Measurements from ENCODE around the gene SLC34A3. TPM values are rescaled to one million over a fixed set of nuclear protein-coding genes. Genes with fewer than 3 reads are reported as not detected.

SLC34A3 gene
- total RNA-seq, 4 donors from 2014 or later: not detected

GRCh38 chr9:137215196-137215986, 15.3 kb upstream of the SLC34A3 start:
- TF ChIP-seq CTCF (IDR thresholded peaks at IDR 0.05; ENCODE audit: low read depth): no peak

- TF ChIP-seq CTCF (IDR thresholded peaks at IDR 0.05; ENCODE audit: low read depth): no peak
Observed at GRCh38 chr9:137216188-137216965, 14.3 kb upstream of the SLC34A3 start.

- no peak for TF ChIP-seq CTCF (IDR thresholded peaks at IDR 0.05; ENCODE audit: low read depth)
Observed at GRCh38 chr9:137217276-137218211, 13.2 kb upstream of the SLC34A3 start.

GRCh38 chr9:137218212-137218753, 12.4 kb upstream of the SLC34A3 start:
- TF ChIP-seq CTCF (IDR thresholded peaks at IDR 0.05; ENCODE audit: low read depth): no peak

GRCh38 chr9:137218754-137219271, 11.9 kb upstream of the SLC34A3 start:
- TF ChIP-seq CTCF (IDR thresholded peaks at IDR 0.05; ENCODE audit: low read depth): no peak

- no peak for TF ChIP-seq CTCF (IDR thresholded peaks at IDR 0.05; ENCODE audit: low read depth)
Observed at GRCh38 chr9:137219757-137220316, 10.9 kb upstream of the SLC34A3 start.

Data from subcutaneous adipose tissue (tissue), 4 donors.